Measurements from ENCODE around the gene RABGAP1.
A peak's percentile ranks its signal among the peaks of the same experiment; 100 is the strongest.

Gene RABGAP1

GRCh38 chr9:123087359-123087888, 146.6 kb downstream of the RABGAP1 start:
- no peak for DNase-seq

GRCh38 chr9:123089040-123089439, 148.2 kb downstream of the RABGAP1 start:
- no peak for DNase-seq

GRCh38 chr9:123089790-123090189, 149.0 kb downstream of the RABGAP1 start:
- DNase-seq = no peak

- DNase-seq = no peak
Observed at GRCh38 chr9:123090198-123090896, 149.5 kb downstream of the RABGAP1 start.

GRCh38 chr9:123090956-123091355, 150.1 kb downstream of the RABGAP1 start:
- no peak for DNase-seq

- no peak for DNase-seq
Observed at GRCh38 chr9:123091459-123091858, 150.6 kb downstream of the RABGAP1 start.

GRCh38 chr9:123093141-123093540, 152.3 kb downstream of the RABGAP1 start:
- DNase-seq = no peak

GRCh38 chr9:123096987-123097386, 156.2 kb downstream of the RABGAP1 start:
- DNase-seq = no peak

- no peak for DNase-seq
Observed at GRCh38 chr9:123097430-123098095, 156.7 kb downstream of the RABGAP1 start.

- DNase-seq = no peak
Observed at GRCh38 chr9:123098096-123098459, 157.3 kb downstream of the RABGAP1 start.

- no peak for DNase-seq
Observed at GRCh38 chr9:123099042-123099441, 158.2 kb downstream of the RABGAP1 start.

GRCh38 chr9:123099548-123099947, 158.7 kb downstream of the RABGAP1 start:
- DNase-seq = no peak

- no peak for DNase-seq
Observed at GRCh38 chr9:123102375-123103113, 161.7 kb downstream of the RABGAP1 start.

GRCh38 chr9:123104807-123105206, 164.0 kb downstream of the RABGAP1 start:
- DNase-seq = no peak

GRCh38 chr9:123105490-123105889, 164.7 kb downstream of the RABGAP1 start:
- no peak for DNase-seq

GRCh38 chr9:123107639-123108285, 166.9 kb downstream of the RABGAP1 start:
- no peak for DNase-seq

GRCh38 chr9:123108976-123109375, 168.2 kb downstream of the RABGAP1 start:
- no peak for DNase-seq

GRCh38 chr9:123109540-123110279, 168.9 kb downstream of the RABGAP1 start:
- no peak for DNase-seq

- DNase-seq = no peak
Observed at GRCh38 chr9:123111427-123112014, 170.7 kb downstream of the RABGAP1 start.

GRCh38 chr9:123112015-123112975, 171.5 kb downstream of the RABGAP1 start:
- peak; percentile 68 for DNase-seq

- DNase-seq = peak; percentile 74
Observed at GRCh38 chr9:123113185-123113584, 172.4 kb downstream of the RABGAP1 start.
